Effector memory CD4-positive, alpha-beta T cell (primary cell): ENCODE data around the gene KCNK10.

ENCODE experiments used
- DNase-seq, 3 donors: peaks; one replicate each; pipeline ENCODE4 v3.0.0-alpha.2; 2020
- H3K27ac ChIP-seq: 2 replicates; pipeline ENCODE4 v1.7.0; 2013; ENCODE audit warnings: mild to moderate bottlenecking, low read length, moderate library complexity; ENCODE audit not compliant: insufficient read depth, poor library complexity, severe bottlenecking
- H3K27me3 ChIP-seq: replicated peaks from 2 replicates; pipeline ENCODE4 v1.7.0; 2013; ENCODE audit warnings: mild to moderate bottlenecking, low read length; ENCODE audit not compliant: insufficient read depth, control insufficient read depth, poor library complexity, severe bottlenecking
- H3K36me3 ChIP-seq: 2 replicates; pipeline ENCODE4 v1.7.0; 2013; ENCODE audit warnings: mild to moderate bottlenecking, low read length, moderate library complexity; ENCODE audit not compliant: control insufficient read depth, insufficient read depth
- H3K4me1 ChIP-seq: 2 replicates; pipeline ENCODE4 v1.7.0; 2013; ENCODE audit warnings: low read length, mild to moderate bottlenecking; ENCODE audit not compliant: control insufficient read depth, insufficient read depth, poor library complexity, severe bottlenecking
- H3K4me3 ChIP-seq: 2 replicates; pipeline ENCODE4 v1.7.0; 2013; ENCODE audit warnings: low read length, low read depth, mild to moderate bottlenecking; ENCODE audit not compliant: insufficient read depth, poor library complexity, severe bottlenecking
- H3K9me3 ChIP-seq: 2 replicates; pipeline ENCODE4 v1.7.0; 2013; ENCODE audit warnings: mild to moderate bottlenecking, low read length, moderate library complexity; ENCODE audit not compliant: control insufficient read depth

Gene KCNK10

GRCh38 chr14:88252498-88252897 is 70.6 kb downstream of the KCNK10 start:
- no peaks in the 10 kb centered on the region for H3K4me1 ChIP-seq
- no peaks in the 10 kb centered on the region for H3K36me3 ChIP-seq
- H3K27ac ChIP-seq: no peak overlapping the region
- peaks cover 6% of the 10 kb centered on the region for H3K27me3 ChIP-seq
- no peak for DNase-seq
- no peaks in the 10 kb centered on the region for H3K9me3 ChIP-seq
- no peak overlapping the region for H3K4me3 ChIP-seq

- no peak for DNase-seq
- no peak overlapping the region for H3K27ac ChIP-seq
- no peak overlapping the region for H3K4me3 ChIP-seq
- H3K36me3 ChIP-seq: no peaks in the 10 kb centered on the region
- H3K27me3 ChIP-seq: peaks cover 6% of the 10 kb centered on the region
- no peaks in the 10 kb centered on the region for H3K4me1 ChIP-seq
- no peaks in the 10 kb centered on the region for H3K9me3 ChIP-seq
These were observed 71.4 kb downstream of the KCNK10 start for GRCh38 chr14:88251650-88252049.

- Histone ChIP-seq H3K4me1 (no peaks in the 10 kb centered on the region), H3K4me3 (no peak overlapping the region), H3K36me3 (no peaks in the 10 kb centered on the region), H3K27me3 (peaks cover 6% of the 10 kb centered on the region), H3K9me3 (no peaks in the 10 kb centered on the region), H3K27ac (no peak overlapping the region)
- DNase-seq: no peak
These were observed 73.8 kb downstream of the KCNK10 start for GRCh38 chr14:88249266-88249665.

GRCh38 chr14:88248606-88249005 is 74.5 kb downstream of the KCNK10 start:
- no peak for DNase-seq
- no peaks in the 10 kb centered on the region for H3K36me3 ChIP-seq
- no peaks in the 10 kb centered on the region for H3K4me1 ChIP-seq

GRCh38 chr14:88247228-88247627 is 75.8 kb downstream of the KCNK10 start:
- Histone ChIP-seq H3K27ac (no peak overlapping the region), H3K36me3 (no peaks in the 10 kb centered on the region), H3K4me3 (no peak overlapping the region), H3K4me1 (no peaks in the 10 kb centered on the region), H3K27me3 (peaks cover 6% of the 10 kb centered on the region), H3K9me3 (no peaks in the 10 kb centered on the region)
- no peak for DNase-seq

More at GRCh38 chr14:88248606-88249005, 74.5 kb downstream of the KCNK10 start:
- Histone ChIP-seq H3K27ac (no peak overlapping the region), H3K9me3 (no peaks in the 10 kb centered on the region), H3K4me3 (no peak overlapping the region), H3K27me3 (peaks cover 6% of the 10 kb centered on the region)

GRCh38 chr14:88245321-88245720 is 77.7 kb downstream of the KCNK10 start:
- no peak for DNase-seq
- Histone ChIP-seq H3K4me3 (no peak overlapping the region), H3K9me3 (no peaks in the 10 kb centered on the region)

GRCh38 chr14:88243946-88244345 is 79.1 kb downstream of the KCNK10 start:
- Histone ChIP-seq H3K27me3 (no peaks in the 10 kb centered on the region), H3K36me3 (no peaks in the 10 kb centered on the region), H3K4me3 (no peak overlapping the region), H3K9me3 (no peaks in the 10 kb centered on the region), H3K4me1 (no peaks in the 10 kb centered on the region), H3K27ac (no peak overlapping the region)
- no peak for DNase-seq

More at GRCh38 chr14:88245321-88245720, 77.7 kb downstream of the KCNK10 start:
- Histone ChIP-seq H3K36me3 (no peaks in the 10 kb centered on the region), H3K27ac (no peak overlapping the region), H3K4me1 (no peaks in the 10 kb centered on the region), H3K27me3 (peaks cover 6% of the 10 kb centered on the region)

GRCh38 chr14:88242446-88242845 is 80.6 kb downstream of the KCNK10 start:
- Histone ChIP-seq H3K4me3 (no peak overlapping the region), H3K27ac (no peak overlapping the region), H3K36me3 (no peaks in the 10 kb centered on the region), H3K27me3 (no peaks in the 10 kb centered on the region), H3K9me3 (no peaks in the 10 kb centered on the region), H3K4me1 (no peaks in the 10 kb centered on the region)
- no peak for DNase-seq

- Histone ChIP-seq H3K4me1 (no peaks in the 10 kb centered on the region), H3K36me3 (no peaks in the 10 kb centered on the region)
These were observed 81.3 kb downstream of the KCNK10 start for GRCh38 chr14:88241810-88242209.

GRCh38 chr14:88234442-88234841 is 88.6 kb downstream of the KCNK10 start:
- DNase-seq: no peak
- Histone ChIP-seq H3K27me3 (no peaks in the 10 kb centered on the region), H3K27ac (no peak overlapping the region), H3K4me3 (no peak overlapping the region), H3K9me3 (no peaks in the 10 kb centered on the region), H3K36me3 (no peaks in the 10 kb centered on the region), H3K4me1 (no peaks in the 10 kb centered on the region)

More at GRCh38 chr14:88241810-88242209, 81.3 kb downstream of the KCNK10 start:
- no peak overlapping the region for H3K4me3 ChIP-seq
- no peaks in the 10 kb centered on the region for H3K27me3 ChIP-seq
- no peaks in the 10 kb centered on the region for H3K9me3 ChIP-seq
- DNase-seq: no peak
- no peak overlapping the region for H3K27ac ChIP-seq

GRCh38 chr14:88233915-88234314 is 89.2 kb downstream of the KCNK10 start:
- Histone ChIP-seq H3K4me3 (no peak overlapping the region), H3K4me1 (no peaks in the 10 kb centered on the region), H3K27ac (no peak overlapping the region), H3K36me3 (no peaks in the 10 kb centered on the region), H3K9me3 (no peaks in the 10 kb centered on the region), H3K27me3 (no peaks in the 10 kb centered on the region)
- no peak for DNase-seq
